Heart right ventricle (tissue), 16 donors: ENCODE results near the gene NAPEPLD. TPM values are rescaled to one million over a fixed set of nuclear protein-coding genes. Genes with fewer than 3 reads are reported as not detected.

Experiments
- ATAC-seq, 8 donors: fragments of 200-7000 bp; cut with Tn5 transposase; one replicate each; pipeline ENCODE4 v1.9.1; 2020; ENCODE audit warnings: mild to moderate bottlenecking in 8 of 8, moderate library complexity in 8 of 8, moderate number of reproducible peaks in 1 of 8
- DNase-seq, 2 donors: peaks; one replicate each; pipeline ENCODE4 v3.0.0-alpha.2; 2020
- H3K27ac ChIP-seq, 10 donors: fragments of 200-600 bp; sonication (generic) in 2 of 10; one replicate each; pipeline versions ENCODE4 v1.5.0 to v1.8.0; 2020 to 2022; ENCODE audit warnings: mild to moderate bottlenecking in 3 of 10
- H3K27me3 ChIP-seq, 7 donors: fragments of 200-600 bp; one replicate each; pipeline ENCODE4 v1.8.0; 2021 to 2022; ENCODE audit warnings: mild to moderate bottlenecking in 2 of 7
- H3K36me3 ChIP-seq, 9 donors: fragments of 200-600 bp; sonication (generic) in 1 of 9; one replicate each; pipeline versions ENCODE4 v1.5.0 to v1.8.0; 2020 to 2022; ENCODE audit warnings: mild to moderate bottlenecking in 2 of 9
- H3K4me1 ChIP-seq, 9 donors: fragments of 200-600 bp; sonication (generic) in 1 of 9; one replicate each; pipeline versions ENCODE4 v1.5.0 to v1.8.0; 2020 to 2022; ENCODE audit warnings: mild to moderate bottlenecking in 4 of 9
- H3K4me3 ChIP-seq, 10 donors: fragments of 200-600 bp; sonication (generic) in 2 of 10; one replicate each; pipeline versions ENCODE4 v1.5.0 to v1.8.0; 2020 to 2022; ENCODE audit warnings: mild to moderate bottlenecking in 7 of 10, moderate library complexity in 2 of 10
- H3K9me3 ChIP-seq, 11 donors: fragments of 200-600 bp in 10 of 11; sonication (generic) in 2 of 11; one replicate each; pipeline versions ENCODE4 v1.5.0 to v1.8.0; 2013 to 2022; ENCODE audit warnings: mild to moderate bottlenecking in 2 of 11, control low read depth in 1 of 11, moderate library complexity in 1 of 11
- WGBS, 2 donors: extraction: QIAGEN DNeasy Blood & Tissue Kit; methylation state at CpG; one replicate each; pipeline ENCODE4 v1.1.7; 2013; ENCODE audit warnings: inconsistent platforms in 1 of 2; 5-methylcytosine and 5-hydroxymethylcytosine counted together
- intact Hi-C, 10 donors: fragments of 100-400 bp; cut with DNase I; formaldehyde crosslinking; loops; one replicate each; pipeline versions ENCODE4 v1.11.1 to v1.14.2; 2022
- polyA plus RNA-seq, 2 donors: library from polyadenylated mRNA; stranded (reverse); fragments of 200-250 nt; gene quantifications; one replicate each; pipeline ENCODE4 v1.2.3, GENCODE V29; 2013
- total RNA-seq, 10 donors: library from RNA; stranded (reverse); fragmentation: NEBNext Ultra II Directional in 3 of 10; extraction: Animal tissue kit (Norgen Biotek cat#: 25700) in 3 of 10; gene quantifications; one replicate each; pipeline versions ENCODE4 v1.2.1 to v1.2.4, GENCODE V29; 2021 to 2023
- TF ChIP-seq, protein P1 (sequence below), 9 donors: fragments of 200-600 bp; sonication (generic) in 2 of 9; IDR thresholded peaks; one replicate each; pipeline versions ENCODE4 v1.5.0 to v1.8.0; 2021 to 2022; ENCODE audit warnings: antibody characterized with exemption in 9 of 9, mild to moderate bottlenecking in 5 of 9, moderate library complexity in 1 of 9
- donor health status: Arrhythmogenic right ventricular cardiomyopathy.
- donor health status: ischemic (EF 13 %, LVEDD 7.1; RV severe dilation, severe dysfunction).
- donor health status: healthy with polysubstance abuse.
- donor health status: DM: no; HTN: yes; CAD: no.
- donor health status: DM: no; HTN: no; CAD: no.
- donor health status: ischemic (EF 25% LVEDD 6.9; RV normal size, moderate dysfunction).
- donor health status: ischemic (EF 25% LVEDD 5.7; RV mildly dilated, moderate dysfunction).
- donor health status: healthy.
- donor health status: DM: yes; HTN: yes; CAD: no.
- donor health status: Ischemic cardiomyopathy.
- donor health status: ischemic (EF 35%, LVEDD 5.7; RV mildly dilated, moderate dysfunction).
- donor health status: nonischemic (EF 11% LVEDD 7.7; RV severe dilation, severe dysfunction).
- donor health status: DM: yes; HTN: yes; CAD: no.
- donor health status: PGD.
- donor health status: ischemic (EF 29% LVEDD 5.4; RV normal size, mild dysfunction).
- donor health status: nonischemic (EF 23%, LVEDD 6.1; RV moderate dilation, normal function).

The NAPEPLD gene
- total and polyA plus RNA-seq, 12 donors, result 2.1 to 11.6 (median 8.2) TPM

DNA sequence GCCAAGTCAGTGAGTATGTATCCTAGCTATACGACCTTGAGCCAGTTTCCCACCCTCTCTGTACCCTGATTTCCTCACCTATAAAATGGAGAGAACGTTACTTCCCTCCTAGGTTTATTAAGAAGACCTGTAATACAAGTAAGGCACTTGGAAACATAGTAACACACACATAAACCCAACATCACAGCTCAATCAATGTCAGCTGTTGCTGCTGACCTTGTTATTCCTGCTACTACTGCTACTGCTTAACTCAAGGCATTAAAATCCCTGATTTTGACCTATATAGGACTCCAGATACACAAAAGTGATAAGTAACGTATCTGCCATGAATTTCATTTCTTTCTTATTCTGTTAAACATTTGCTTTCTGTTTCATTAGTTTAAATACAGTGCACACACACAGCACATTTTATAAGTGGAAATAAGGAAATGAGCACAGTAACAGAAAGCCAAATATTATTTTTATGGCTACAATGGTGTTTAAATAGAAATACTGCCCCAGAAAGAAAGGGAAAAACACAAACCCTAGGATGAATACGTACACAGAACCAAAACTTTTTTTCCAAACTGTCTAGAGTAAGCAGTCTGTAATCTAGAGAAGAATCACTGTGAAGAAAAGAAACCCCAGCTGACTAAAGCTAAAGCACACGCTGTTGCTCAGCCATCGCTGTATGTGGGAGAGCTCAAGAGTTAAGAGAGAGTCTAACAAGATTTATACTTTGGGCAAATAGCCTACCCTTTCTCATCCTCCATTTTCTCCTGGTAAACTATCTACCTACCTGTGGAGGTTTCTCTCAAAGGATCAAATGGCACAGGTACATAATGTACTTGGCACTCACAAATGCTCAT is 19.0 kb downstream of the NAPEPLD start:
- Histone ChIP-seq H3K4me3 (no peak overlapping the region), H3K27ac (no peak overlapping the region), H3K4me1 (peaks cover 0 to 4% (median 0%) of the 10 kb centered on the region in 9 donors), H3K27me3 (no peaks in the 10 kb centered on the region), H3K36me3 (peaks cover 0 to 38% (median 6%) of the 10 kb centered on the region in 9 donors), H3K9me3 (no peaks in the 10 kb centered on the region)
- intact Hi-C loops, result no loop called here
- TF ChIP-seq, protein P1, sequence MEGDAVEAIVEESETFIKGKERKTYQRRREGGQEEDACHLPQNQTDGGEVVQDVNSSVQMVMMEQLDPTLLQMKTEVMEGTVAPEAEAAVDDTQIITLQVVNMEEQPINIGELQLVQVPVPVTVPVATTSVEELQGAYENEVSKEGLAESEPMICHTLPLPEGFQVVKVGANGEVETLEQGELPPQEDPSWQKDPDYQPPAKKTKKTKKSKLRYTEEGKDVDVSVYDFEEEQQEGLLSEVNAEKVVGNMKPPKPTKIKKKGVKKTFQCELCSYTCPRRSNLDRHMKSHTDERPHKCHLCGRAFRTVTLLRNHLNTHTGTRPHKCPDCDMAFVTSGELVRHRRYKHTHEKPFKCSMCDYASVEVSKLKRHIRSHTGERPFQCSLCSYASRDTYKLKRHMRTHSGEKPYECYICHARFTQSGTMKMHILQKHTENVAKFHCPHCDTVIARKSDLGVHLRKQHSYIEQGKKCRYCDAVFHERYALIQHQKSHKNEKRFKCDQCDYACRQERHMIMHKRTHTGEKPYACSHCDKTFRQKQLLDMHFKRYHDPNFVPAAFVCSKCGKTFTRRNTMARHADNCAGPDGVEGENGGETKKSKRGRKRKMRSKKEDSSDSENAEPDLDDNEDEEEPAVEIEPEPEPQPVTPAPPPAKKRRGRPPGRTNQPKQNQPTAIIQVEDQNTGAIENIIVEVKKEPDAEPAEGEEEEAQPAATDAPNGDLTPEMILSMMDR (IDR thresholded peaks at IDR 0.05), result no peak
- ATAC-seq, result no peak
- DNase-seq, result no peak
- WGBS, 2 donors, result 85 to 91% methylated on average over 6 of the region's 6 CpGs

DNA sequence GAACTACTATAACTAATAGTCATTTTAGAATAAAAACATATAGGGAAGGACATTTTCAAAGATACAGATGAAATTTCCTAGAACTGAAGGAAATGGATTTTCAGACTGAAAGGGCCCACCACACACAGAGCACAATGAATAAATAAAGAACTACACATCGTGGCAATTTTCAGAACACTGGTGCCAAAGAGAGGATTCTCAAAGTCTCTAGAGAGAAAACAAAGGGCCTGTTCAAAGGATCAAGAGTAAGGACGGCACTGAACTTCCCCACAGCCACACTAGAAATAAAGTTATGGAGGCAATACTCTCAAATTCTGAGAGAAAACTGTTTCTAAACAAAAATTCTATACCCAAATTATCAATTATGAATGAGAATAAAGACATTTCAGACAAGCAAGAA is 21.9 kb downstream of the NAPEPLD start:
- Histone ChIP-seq H3K27me3 (no peaks in the 10 kb centered on the region), H3K4me1 (no peaks in the 10 kb centered on the region), H3K4me3 (no peak overlapping the region), H3K9me3 (no peaks in the 10 kb centered on the region), H3K36me3 (peaks cover 0 to 68% (median 10%) of the 10 kb centered on the region in 9 donors), H3K27ac (no peak overlapping the region)
- no peak for DNase-seq
- intact Hi-C loops, result no loop called here
- 82 to 90% methylated on average over 2 of the region's 2 CpGs for WGBS, 2 donors
- ATAC-seq, result no peak
- TF ChIP-seq, protein P1 (IDR thresholded peaks at IDR 0.05), result no peak

DNA sequence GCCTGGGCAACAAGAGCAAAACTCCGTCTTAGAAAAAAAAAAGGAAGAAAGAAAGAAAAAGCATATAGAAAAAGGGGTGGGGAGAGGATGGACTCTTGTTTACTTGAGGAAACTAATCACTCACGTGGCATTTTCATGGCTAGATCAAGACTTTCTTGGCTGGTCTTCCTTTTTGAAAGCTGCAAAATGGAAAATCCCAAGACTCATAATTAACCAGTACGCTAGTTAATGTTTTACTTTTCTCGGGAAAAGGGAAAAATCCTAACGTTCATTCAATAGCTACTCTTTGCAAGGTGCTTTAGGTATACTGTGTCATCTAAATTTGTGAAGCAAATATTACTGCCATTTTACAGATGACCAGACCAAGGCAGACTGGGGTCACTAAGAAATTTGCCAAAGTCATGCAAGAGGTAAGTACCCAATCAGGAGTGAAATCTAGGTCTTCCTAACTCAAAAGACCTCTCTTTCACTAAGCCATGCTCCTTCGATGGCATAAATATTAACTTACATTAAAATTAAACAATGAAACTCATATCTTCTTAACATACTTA is 24.4 kb downstream of the NAPEPLD start:
- H3K36me3 ChIP-seq, result peaks cover 0 to 86% (median 19%) of the 10 kb centered on the region in 9 donors
- no peaks in the 10 kb centered on the region for H3K27me3 ChIP-seq
- no peaks in the 10 kb centered on the region for H3K4me1 ChIP-seq
- H3K4me3 ChIP-seq, result no peak overlapping the region
- no peak for ATAC-seq
- WGBS, 2 donors, result 79 to 89% methylated on average over 6 of the region's 6 CpGs
- H3K27ac ChIP-seq, result no peak overlapping the region
- no peak for DNase-seq
- TF ChIP-seq, protein P1 (IDR thresholded peaks at IDR 0.05), result no peak
- intact Hi-C loops, result no loop called here
- no peaks in the 10 kb centered on the region for H3K9me3 ChIP-seq

DNA sequence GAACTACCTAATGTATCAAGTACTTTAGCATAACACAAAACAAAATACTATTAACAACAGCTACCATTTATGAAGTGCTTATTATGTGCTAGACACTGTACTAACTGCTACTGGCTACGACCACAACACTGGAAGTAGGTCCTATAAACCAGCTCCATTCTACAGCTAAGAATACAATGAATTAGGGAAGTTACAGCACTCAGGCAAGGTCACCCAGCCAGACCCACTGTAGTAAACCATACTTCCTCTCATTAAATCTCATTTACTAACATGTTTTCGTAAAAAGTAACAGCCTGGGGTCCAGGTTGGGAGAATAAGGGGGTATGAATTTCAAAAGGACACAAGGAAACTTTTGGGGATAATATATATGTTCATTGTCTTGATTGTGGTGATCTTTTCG is 25.4 kb downstream of the NAPEPLD start:
- no peak for ATAC-seq
- intact Hi-C loops, result no loop called here
- WGBS, 2 donors, result 63 to 77% methylated on average over 3 of the region's 3 CpGs
- Histone ChIP-seq H3K36me3 (peaks cover 0 to 91% (median 22%) of the 10 kb centered on the region in 9 donors), H3K4me3 (no peak overlapping the region), H3K4me1 (no peaks in the 10 kb centered on the region), H3K27ac (no peak overlapping the region), H3K27me3 (no peaks in the 10 kb centered on the region), H3K9me3 (no peaks in the 10 kb centered on the region)
- TF ChIP-seq, protein P1 (IDR thresholded peaks at IDR 0.05), result no peak
- DNase-seq, result no peak
